ENCODE results near the gene LRMDA.

The LRMDA gene

GRCh38 chr10:76015245-76015644 lies 583.8 kb downstream of the LRMDA start:
- ChIA-PET POLR2A (no interaction called here), CTCF (interaction anchor here (1.2 to 1.8 kb wide), 2 partner anchors 9 to 11 kb away, joined by 4 read pairs; no protein-coding TSS in a partner anchor)
- DNase-seq (ENCODE audit: extremely low spot score) = no peak
- no peak for TF ChIP-seq CTCF (IDR thresholded peaks at IDR 0.05; ENCODE audit: control extremely low read depth, extremely low read depth, low read depth, missing control alignments)

GRCh38 chr10:76017026-76017732 lies 585.8 kb downstream of the LRMDA start:
- TF ChIP-seq CTCF (IDR thresholded peaks at IDR 0.05; ENCODE audit: control extremely low read depth, extremely low read depth, low read depth, missing control alignments) = no peak
- ChIA-PET POLR2A (no interaction called here), CTCF (interaction anchor here (1.6 kb wide), 1 partner anchor 11 kb away, joined by 6 read pairs; no protein-coding TSS in a partner anchor)
- no peak for DNase-seq (ENCODE audit: extremely low spot score)

GRCh38 chr10:76017733-76018433 lies 586.5 kb downstream of the LRMDA start:
- POLR2A ChIA-PET = no interaction called here
- DNase-seq (ENCODE audit: extremely low spot score) = no peak
- CTCF ChIA-PET = interaction anchor here (1.6 kb wide), 1 partner anchor 10 kb away, joined by 6 read pairs; no protein-coding TSS in a partner anchor
- no peak for TF ChIP-seq CTCF (IDR thresholded peaks at IDR 0.05; ENCODE audit: control extremely low read depth, extremely low read depth, low read depth, missing control alignments)

- CTCF ChIA-PET = no interaction called here
These were observed 589.2 kb downstream of the LRMDA start for GRCh38 chr10:76020630-76021029.

DNA sequence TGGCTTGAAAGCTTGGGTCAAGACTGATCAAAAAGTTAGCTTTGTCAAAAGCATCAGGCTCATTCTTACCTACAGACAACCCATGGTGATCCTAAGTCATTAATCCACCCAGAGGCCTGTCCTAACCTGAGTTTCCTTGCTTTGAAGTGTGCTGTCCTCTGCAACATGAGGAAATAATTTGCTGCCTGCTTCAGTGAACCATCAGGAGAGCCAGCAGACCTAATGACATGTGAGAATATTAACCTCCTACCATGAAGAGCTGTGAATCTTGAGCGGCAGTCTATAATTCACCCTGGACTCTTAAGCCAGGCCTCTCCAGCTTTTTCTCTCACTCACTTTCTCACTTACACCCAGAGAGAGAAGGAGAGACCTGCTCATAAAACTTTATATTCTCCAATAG lies 590.0 kb downstream of the LRMDA start:
- DNase-seq (ENCODE audit: extremely low spot score) = no peak
- CTCF ChIA-PET = interaction anchor here (1.0 kb wide), 1 partner anchor 16 kb away, joined by 3 read pairs; no protein-coding TSS in a partner anchor
- no peak for TF ChIP-seq CTCF (IDR thresholded peaks at IDR 0.05; ENCODE audit: control extremely low read depth, extremely low read depth, low read depth, missing control alignments)
- POLR2A ChIA-PET = no interaction called here

More at GRCh38 chr10:76020630-76021029, 589.2 kb downstream of the LRMDA start:
- no peak for DNase-seq (ENCODE audit: extremely low spot score)
- no peak for TF ChIP-seq CTCF (IDR thresholded peaks at IDR 0.05; ENCODE audit: control extremely low read depth, extremely low read depth, low read depth, missing control alignments)
- POLR2A ChIA-PET = no interaction called here

DNA sequence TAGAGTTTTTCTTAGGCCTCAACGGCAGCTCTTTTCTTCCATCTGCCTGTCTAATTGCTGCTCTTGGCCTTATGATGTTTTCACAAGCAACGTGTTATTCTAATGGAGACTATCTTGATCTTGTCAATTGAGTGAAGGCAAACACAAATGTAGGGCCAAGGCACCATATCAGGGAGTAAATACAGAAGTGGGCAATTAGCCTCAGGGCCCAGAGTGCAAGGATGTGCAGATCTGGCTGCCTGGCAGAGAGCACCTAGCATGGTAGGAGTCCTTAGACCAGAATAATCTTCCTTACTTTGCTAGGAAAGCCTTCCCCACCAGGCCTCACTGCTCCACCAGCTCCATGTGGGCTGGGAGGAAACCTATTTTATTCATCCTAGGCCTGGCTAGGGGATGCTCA lies 590.9 kb downstream of the LRMDA start:
- CTCF ChIA-PET = interaction anchor here (1.8 kb wide), 1 partner anchor 14 kb away, joined by 5 read pairs; no protein-coding TSS in a partner anchor
- no peak for DNase-seq (ENCODE audit: extremely low spot score)
- POLR2A ChIA-PET = no interaction called here
- TF ChIP-seq CTCF (IDR thresholded peaks at IDR 0.05; ENCODE audit: control extremely low read depth, extremely low read depth, low read depth, missing control alignments) = no peak

Measured in GM10248 (cell line).